Panc1 (cell line): ENCODE data around the gene ARSI. TPM values are rescaled to one million over a fixed set of nuclear protein-coding genes. Genes with fewer than 3 reads are reported as not detected.
A peak's percentile ranks its signal among the peaks of the same experiment; 100 is the strongest.

Experiments
- ATAC-seq: fragments of 200-7000 bp; cut with Tn5 transposase; 2 replicates; pipeline ENCODE4 v1.9.1; 2020; ENCODE audit warnings: mild to moderate bottlenecking, moderate library complexity
- Bru-seq: library from RNA; stranded (reverse); fragments of 400-500 nt; gene quantifications from one replicate; lab custom pipeline; 2021; lab: Mats Ljungman, UMichigan
- BruChase-seq, 2 experiments: library from RNA; stranded (reverse); fragments of 400-500 nt; gene quantifications; one replicate each; lab custom pipeline; 2021; lab: Mats Ljungman, UMichigan
- BruUV-seq: library from RNA; stranded (reverse); fragments of 400-500 nt; replicated peaks from 2 replicates; lab custom pipeline; 2021; lab: Mats Ljungman, UMichigan
- CTCF ChIA-PET: fragments of 300-600 bp; sonication (Branson Sonifier 250); formaldehyde crosslinking; loops from one replicate; lab custom pipeline; 2022; ENCODE audit warnings: antibody characterized with exemption; lab: Charles Lee
- POLR2A ChIA-PET: fragments of 300-600 bp; sonication (Branson Sonifier 250); formaldehyde crosslinking; loops from one replicate; lab custom pipeline; 2022; ENCODE audit warnings: antibody characterized with exemption; lab: Charles Lee
- DNase-seq: peaks from one replicate; pipeline ENCODE4 v3.0.0-alpha.2; 2010; ENCODE audit warnings: low read depth, low spot score
- H3K27ac ChIP-seq: 2 replicates; pipeline ENCODE4 v1.5.1; 2011; ENCODE audit warnings: mild to moderate bottlenecking, low read length, inconsistent platforms
- H3K27me3 ChIP-seq: fragments of 200-500 bp; sonication (Bioruptor generic); 2 replicates; pipeline ENCODE4 v1.6.0; 2014; ENCODE audit warnings: low read length, inconsistent platforms; ENCODE audit not compliant: control insufficient read depth, insufficient read depth
- H3K36me3 ChIP-seq: fragments of 200-500 bp; sonication (Bioruptor generic); 2 replicates; pipeline ENCODE4 v1.5.1; 2014; ENCODE audit warnings: inconsistent platforms, mild to moderate bottlenecking, low read length, moderate library complexity; ENCODE audit not compliant: control insufficient read depth, insufficient read depth
- H3K4me1 ChIP-seq: 2 replicates; pipeline ENCODE4 v1.5.1; 2011; ENCODE audit warnings: inconsistent platforms, mild to moderate bottlenecking, low read length, moderate library complexity; ENCODE audit not compliant: control insufficient read depth, insufficient read depth
- H3K4me3 ChIP-seq, 2 experiments: 2 replicates each; pipeline ENCODE4 v1.5.1; 2011 to 2012; ENCODE audit warnings: low read depth in 2 of 2, low read length in 2 of 2, mild to moderate bottlenecking in 2 of 2, inconsistent platforms in 1 of 2, moderate library complexity in 1 of 2
- H3K9me3 ChIP-seq: fragments of 200-500 bp; sonication (Bioruptor generic); 2 replicates; pipeline ENCODE4 v1.5.1; 2014; ENCODE audit warnings: low read depth, mild to moderate bottlenecking, inconsistent platforms, low read length, moderate library complexity; ENCODE audit not compliant: control insufficient read depth, insufficient read depth
- POLR2AphosphoS5 ChIP-seq: IDR thresholded peaks from 2 replicates; pipeline ENCODE4 v1.6.1; 2012; ENCODE audit warnings: mild to moderate bottlenecking, low read depth, low read length, moderate library complexity
- SIN3A ChIP-seq: IDR thresholded peaks from 2 replicates; pipeline ENCODE4 v1.6.1; 2012; ENCODE audit warnings: low read depth, mild to moderate bottlenecking, low read length, moderate library complexity, borderline replicate concordance; ENCODE audit not compliant: insufficient read depth
- TCF7L2 ChIP-seq: IDR thresholded peaks from 2 replicates; pipeline ENCODE4 v1.6.1; 2011; ENCODE audit warnings: mild to moderate bottlenecking, low read depth, low read length, inconsistent platforms
- in situ Hi-C: cut with HindIII; loops from 2 replicates; pipeline ENCODE4 v1.10.0; 2016; ENCODE audit warnings: low sequenced_read_pairs, low pct_unique_long_range_greater_than_20kb
- intact Hi-C: fragments of 100-400 bp; cut with micrococcal nuclease; formaldehyde crosslinking; loops from one replicate; pipeline ENCODE4 v1.10.0; 2022; ENCODE audit not compliant: unreplicated experiment
- long read RNA-seq: library from polyadenylated mRNA; unstranded; transcript quantifications from one replicate; pipeline ENCODE4 v2.0.0, GENCODE V29; 2021; ENCODE audit not compliant: unreplicated experiment
- polyA plus RNA-seq: library from polyadenylated mRNA; unstranded; fragments of >200 nt; gene quantifications from one replicate; pipeline ENCODE4 v1.2.1, GENCODE V29; 2012; ENCODE audit warnings: missing spikeins; ENCODE audit not compliant: insufficient read length
- total RNA-seq: library from RNA; stranded (reverse); gene quantifications from one replicate; pipeline ENCODE4 v1.2.1, GENCODE V29; 2021; ENCODE audit not compliant: unreplicated experiment
- TF ChIP-seq, protein P1 (sequence below), 2 experiments: IDR thresholded peaks; 2 replicates each; pipeline ENCODE4 v1.6.1; 2011 to 2012; ENCODE audit warnings: low read depth in 2 of 2, control low read depth in 1 of 2, low read length in 1 of 2, mild to moderate bottlenecking in 1 of 2, moderate library complexity in 1 of 2; ENCODE audit not compliant: insufficient read depth in 1 of 2
- TF ChIP-seq, protein P2 (sequence below): fragments of 450-650 bp; IDR thresholded peaks from 2 replicates; pipeline ENCODE4 v1.5.1; 2017; ENCODE audit warnings: mild to moderate bottlenecking

ARSI gene
- 18.6 TPM for total RNA-seq
- 16.4 TPM for polyA plus RNA-seq
- percentile 38 among the genes with signal in this experiment for Bru-seq, nascent RNA
- BruChase-seq, experiment 1, labeled RNA remaining after a 2-hour chase: percentile 46 among the genes with signal in this experiment
- percentile 53 among the genes with signal in this experiment for BruChase-seq, experiment 2, labeled RNA remaining after a 6-hour chase
- long read RNA-seq, transcript ARSI-201 (2 exons, 3,161 nt): major isoform, 28 of 43 reads
- long read RNA-seq, partial matches to known transcripts: 0 of 43 reads
- long read RNA-seq, other reads (novel, unspliced or antisense): 15 of 43 reads

DNA sequence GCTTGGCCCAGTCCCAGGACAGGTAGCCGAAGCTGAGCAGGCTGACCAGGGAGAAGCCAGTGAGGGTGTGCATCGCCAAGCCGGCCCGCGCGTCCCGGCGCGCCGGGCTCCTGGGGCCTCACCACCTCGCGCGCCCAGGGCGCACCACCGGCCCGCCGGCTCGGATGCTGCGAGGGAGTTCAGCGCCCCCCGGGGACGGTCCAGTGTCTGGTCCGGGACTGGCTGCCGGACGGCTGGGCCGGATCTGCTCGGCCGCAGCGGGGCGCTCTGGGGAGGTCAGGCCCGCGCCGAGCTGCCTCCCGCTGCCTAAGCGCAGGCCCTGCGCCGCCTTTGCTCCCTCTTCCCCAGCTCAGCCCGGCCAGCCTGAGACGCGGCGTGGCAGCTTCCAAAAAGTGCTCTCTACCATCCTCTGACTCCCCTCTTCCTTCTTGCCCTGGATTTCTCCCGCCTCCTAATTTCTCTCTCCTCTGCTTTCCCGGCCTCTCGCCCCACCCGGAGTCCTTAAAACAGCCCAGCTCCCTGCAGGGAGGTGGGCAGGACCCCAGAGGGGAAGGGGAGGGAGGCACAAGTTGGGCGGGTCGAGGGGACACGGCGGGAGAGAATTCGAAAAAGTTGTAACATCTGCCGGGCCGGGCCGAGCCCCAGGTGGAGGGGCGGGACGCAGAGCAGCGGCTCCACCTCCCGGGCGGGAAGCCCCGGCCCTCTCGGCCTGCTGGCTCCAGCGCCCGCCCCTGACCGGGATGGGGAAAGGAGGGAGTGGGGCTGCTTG lies at the start of gene ARSI:
ARSI (minus strand) TSS at position 605 of the 769 bp plus-strand sequence; CDS start at position 73, 532 bp downstream.
- peak; percentile 87 for ATAC-seq
- no peaks in the 10 kb centered on the region for H3K36me3 ChIP-seq
- no peaks in the 10 kb centered on the region for H3K9me3 ChIP-seq
- peak within 1 kb of the TSS; percentile 79 for H3K27ac ChIP-seq
- intact Hi-C loops: no loop called here
- ChIA-PET POLR2A (no interaction called here), CTCF (no interaction called here)
- TF ChIP-seq, protein P1, sequence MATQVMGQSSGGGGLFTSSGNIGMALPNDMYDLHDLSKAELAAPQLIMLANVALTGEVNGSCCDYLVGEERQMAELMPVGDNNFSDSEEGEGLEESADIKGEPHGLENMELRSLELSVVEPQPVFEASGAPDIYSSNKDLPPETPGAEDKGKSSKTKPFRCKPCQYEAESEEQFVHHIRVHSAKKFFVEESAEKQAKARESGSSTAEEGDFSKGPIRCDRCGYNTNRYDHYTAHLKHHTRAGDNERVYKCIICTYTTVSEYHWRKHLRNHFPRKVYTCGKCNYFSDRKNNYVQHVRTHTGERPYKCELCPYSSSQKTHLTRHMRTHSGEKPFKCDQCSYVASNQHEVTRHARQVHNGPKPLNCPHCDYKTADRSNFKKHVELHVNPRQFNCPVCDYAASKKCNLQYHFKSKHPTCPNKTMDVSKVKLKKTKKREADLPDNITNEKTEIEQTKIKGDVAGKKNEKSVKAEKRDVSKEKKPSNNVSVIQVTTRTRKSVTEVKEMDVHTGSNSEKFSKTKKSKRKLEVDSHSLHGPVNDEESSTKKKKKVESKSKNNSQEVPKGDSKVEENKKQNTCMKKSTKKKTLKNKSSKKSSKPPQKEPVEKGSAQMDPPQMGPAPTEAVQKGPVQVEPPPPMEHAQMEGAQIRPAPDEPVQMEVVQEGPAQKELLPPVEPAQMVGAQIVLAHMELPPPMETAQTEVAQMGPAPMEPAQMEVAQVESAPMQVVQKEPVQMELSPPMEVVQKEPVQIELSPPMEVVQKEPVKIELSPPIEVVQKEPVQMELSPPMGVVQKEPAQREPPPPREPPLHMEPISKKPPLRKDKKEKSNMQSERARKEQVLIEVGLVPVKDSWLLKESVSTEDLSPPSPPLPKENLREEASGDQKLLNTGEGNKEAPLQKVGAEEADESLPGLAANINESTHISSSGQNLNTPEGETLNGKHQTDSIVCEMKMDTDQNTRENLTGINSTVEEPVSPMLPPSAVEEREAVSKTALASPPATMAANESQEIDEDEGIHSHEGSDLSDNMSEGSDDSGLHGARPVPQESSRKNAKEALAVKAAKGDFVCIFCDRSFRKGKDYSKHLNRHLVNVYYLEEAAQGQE (IDR thresholded peaks at IDR 0.05; ENCODE audit: insufficient read depth in 1 of 2, low read depth in 2 of 2, low read length in 1 of 2): no peak
- TF ChIP-seq, protein P2, sequence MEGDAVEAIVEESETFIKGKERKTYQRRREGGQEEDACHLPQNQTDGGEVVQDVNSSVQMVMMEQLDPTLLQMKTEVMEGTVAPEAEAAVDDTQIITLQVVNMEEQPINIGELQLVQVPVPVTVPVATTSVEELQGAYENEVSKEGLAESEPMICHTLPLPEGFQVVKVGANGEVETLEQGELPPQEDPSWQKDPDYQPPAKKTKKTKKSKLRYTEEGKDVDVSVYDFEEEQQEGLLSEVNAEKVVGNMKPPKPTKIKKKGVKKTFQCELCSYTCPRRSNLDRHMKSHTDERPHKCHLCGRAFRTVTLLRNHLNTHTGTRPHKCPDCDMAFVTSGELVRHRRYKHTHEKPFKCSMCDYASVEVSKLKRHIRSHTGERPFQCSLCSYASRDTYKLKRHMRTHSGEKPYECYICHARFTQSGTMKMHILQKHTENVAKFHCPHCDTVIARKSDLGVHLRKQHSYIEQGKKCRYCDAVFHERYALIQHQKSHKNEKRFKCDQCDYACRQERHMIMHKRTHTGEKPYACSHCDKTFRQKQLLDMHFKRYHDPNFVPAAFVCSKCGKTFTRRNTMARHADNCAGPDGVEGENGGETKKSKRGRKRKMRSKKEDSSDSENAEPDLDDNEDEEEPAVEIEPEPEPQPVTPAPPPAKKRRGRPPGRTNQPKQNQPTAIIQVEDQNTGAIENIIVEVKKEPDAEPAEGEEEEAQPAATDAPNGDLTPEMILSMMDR: peak; percentile 87
- TF ChIP-seq TCF7L2 (no peak), POLR2AphosphoS5 (no peak), SIN3A (no peak)
- H3K4me3 ChIP-seq: peak within 1 kb of the TSS; percentile 54 to 84
- no peak for DNase-seq
- no peaks in the 10 kb centered on the region for H3K27me3 ChIP-seq
- no TSS peak for BruUV-seq
- in situ Hi-C loops: no loop called here
- H3K4me1 ChIP-seq: peaks cover 36% of the 10 kb centered on the region

DNA sequence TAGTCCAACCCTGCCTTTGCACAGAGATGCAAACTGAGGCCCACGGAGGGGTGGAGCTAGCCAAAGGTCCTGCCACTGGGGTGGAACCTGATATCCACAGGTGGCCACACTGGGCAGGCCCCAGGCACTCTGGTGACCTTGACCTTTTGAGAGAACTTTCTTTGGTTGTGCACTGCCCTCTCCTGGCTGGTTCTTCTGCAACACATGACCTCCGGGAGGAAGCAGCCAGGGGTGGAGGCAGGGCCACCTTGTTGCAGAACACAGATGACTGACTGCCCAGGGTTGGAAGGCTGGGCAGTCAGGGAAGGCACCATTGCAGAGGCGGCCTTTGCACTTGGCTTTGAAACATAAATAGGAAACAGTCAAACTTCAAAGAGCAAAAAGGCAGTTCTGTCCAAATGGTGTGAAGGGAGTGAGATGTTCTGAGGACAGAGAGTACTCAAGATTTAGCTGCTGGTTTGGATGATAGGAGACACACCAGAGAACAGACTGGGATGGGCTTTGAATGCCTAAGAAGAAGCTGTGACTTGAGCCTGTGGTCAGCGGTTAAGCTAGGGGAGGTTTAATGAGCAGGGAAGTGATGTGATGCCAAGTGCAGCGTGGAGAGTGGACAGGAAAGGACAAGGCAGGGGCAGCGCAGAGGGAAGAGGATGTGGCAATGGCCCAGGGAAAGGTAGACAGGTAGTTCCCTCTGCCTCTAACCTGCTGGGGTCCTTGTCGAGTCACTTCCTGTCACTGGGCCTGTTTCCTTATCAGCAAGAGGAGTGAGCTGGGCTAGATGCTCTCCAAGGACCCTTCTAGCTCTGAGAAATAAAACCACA lies 48.0 kb upstream of the ARSI start:
- Histone ChIP-seq H3K36me3 (no peaks in the 10 kb centered on the region), H3K4me1 (peaks cover 17% of the 10 kb centered on the region), H3K9me3 (no peaks in the 10 kb centered on the region), H3K27me3 (no peaks in the 10 kb centered on the region), H3K27ac (peak overlapping the region; percentile 32; the same call in 1 of the 2 replicates), H3K4me3 (no peak overlapping the region)
- in situ Hi-C loops: no loop called here
- no TSS peak for BruUV-seq
- peak; percentile 93 for ATAC-seq
- intact Hi-C loops: loop anchor here (1.0 to 2.0 kb wide), 2 partner anchors 78 to 190 kb away; no protein-coding TSS in a partner anchor
- peak; percentile 33; the same call in 1 of the 2 replicates for TF ChIP-seq POLR2AphosphoS5
- TF ChIP-seq, protein P2: peak; percentile 85
- TF ChIP-seq TCF7L2: no peak
- TF ChIP-seq SIN3A: no peak
- TF ChIP-seq, protein P1 (IDR thresholded peaks at IDR 0.05; ENCODE audit: insufficient read depth in 1 of 2, low read depth in 2 of 2, low read length in 1 of 2): no peak
- peak; percentile 77 for DNase-seq
- ChIA-PET CTCF (no interaction called here), POLR2A (no interaction called here)
